HepG2 (cell line): ENCODE measurements around the gene MRE11. TPM values are rescaled to one million over a fixed set of nuclear protein-coding genes. Genes with fewer than 3 reads are reported as not detected.
A peak's percentile ranks its signal among the peaks of the same experiment; 100 is the strongest.

Experiments
- HNF4A ChIP-seq: sonication (generic); formaldehyde crosslinking; IDR thresholded peaks from 2 replicates; pipeline ENCODE4 v1.4.0; 2020; ENCODE audit warnings: missing genetic modification reagents
- IRF2 ChIP-seq: IDR thresholded peaks from 2 replicates; pipeline ENCODE4 v1.6.1; 2018; ENCODE audit warnings: missing genetic modification reagents, missing compliant biosample characterization
- TBX3 ChIP-seq: fragments of 450-650 bp; IDR thresholded peaks from 2 replicates; pipeline ENCODE4 v1.6.1; 2017; ENCODE audit warnings: antibody characterized with exemption, mild to moderate bottlenecking, inconsistent platforms, borderline replicate concordance
- ZBTB34 ChIP-seq: sonication (generic); formaldehyde crosslinking; IDR thresholded peaks from 2 replicates; pipeline ENCODE4 v1.8.0; 2022; ENCODE audit warnings: mild to moderate bottlenecking, missing genetic modification reagents
- ZNF552 ChIP-seq: sonication (generic); formaldehyde crosslinking; IDR thresholded peaks from 2 replicates; pipeline ENCODE4 v1.9.0; 2022; ENCODE audit warnings: missing genetic modification reagents, mild to moderate bottlenecking, borderline replicate concordance
- ZNF556 ChIP-seq: sonication (generic); formaldehyde crosslinking; IDR thresholded peaks from 2 replicates; pipeline ENCODE4 v1.4.0; 2020; ENCODE audit warnings: mild to moderate bottlenecking, missing genetic modification reagents, borderline replicate concordance
- ZNF646 ChIP-seq: sonication (generic); formaldehyde crosslinking; IDR thresholded peaks from 2 replicates; pipeline ENCODE4 v1.9.0; 2021; ENCODE audit warnings: mild to moderate bottlenecking, missing genetic modification reagents
- polyA plus RNA-seq, 8 experiments: library from polyadenylated mRNA; depleted of rRNA in 3 of 8; stranded (reverse) in 7 of 8; unstranded in 1 of 8; fragments of >200 nt; fragmentation: Illumina TruSeq in 4 of 8; extraction: Trizol in 4 of 8; gene quantifications; 2 replicates each; pipeline versions ENCODE4 v1.2.1 to v1.2.3, GENCODE V29; 2011 to 2016; ENCODE audit warnings: low read depth in 4 of 8, missing spikeins in 1 of 8, mixed read lengths in 1 of 8; ENCODE audit not compliant: insufficient read depth in 1 of 8
- total RNA-seq, 5 experiments: library from RNA; depleted of rRNA; stranded (reverse); fragments of >200 nt; fragmentation: Illumina TruSeq; extraction: Trizol; gene quantifications; 2 replicates each; pipeline ENCODE4 v1.2.3, GENCODE V29; 2016; ENCODE audit warnings: low read depth in 1 of 5

Gene MRE11
- total and polyA plus RNA-seq, 2 of the 13 experiments (the other 11 are each of a cell fraction or from before 2014, with no cell fraction given) = 7.2 to 37.3 TPM

GRCh38 chr11:94513091-94513490, 19.4 kb upstream of the MRE11 start (continued):
- TF ChIP-seq ZNF646 (no peak), ZBTB34 (CRISPR knock-in tag) (no peak), ZNF556 (CRISPR knock-in tag) (no peak), HNF4A (CRISPR knock-in tag) (peak; percentile 65), ZNF552 (CRISPR knock-in tag) (no peak), IRF2 (0 out of 2 replicates have a peak, but pooled peaks have one; percentile 16), TBX3 (0 out of 2 replicates have a peak, but pooled peaks have one; percentile 15)
- TF ChIP-seq, all 625 proteins: peak for 9
